DMS53 (cell line): ENCODE measurements around the gene MTCL1.

Experiments used
- DNase-seq: peaks from one replicate; lab custom pipeline; 2025; lab: John Stamatoyannopoulos, UW

MTCL1 gene

DNA sequence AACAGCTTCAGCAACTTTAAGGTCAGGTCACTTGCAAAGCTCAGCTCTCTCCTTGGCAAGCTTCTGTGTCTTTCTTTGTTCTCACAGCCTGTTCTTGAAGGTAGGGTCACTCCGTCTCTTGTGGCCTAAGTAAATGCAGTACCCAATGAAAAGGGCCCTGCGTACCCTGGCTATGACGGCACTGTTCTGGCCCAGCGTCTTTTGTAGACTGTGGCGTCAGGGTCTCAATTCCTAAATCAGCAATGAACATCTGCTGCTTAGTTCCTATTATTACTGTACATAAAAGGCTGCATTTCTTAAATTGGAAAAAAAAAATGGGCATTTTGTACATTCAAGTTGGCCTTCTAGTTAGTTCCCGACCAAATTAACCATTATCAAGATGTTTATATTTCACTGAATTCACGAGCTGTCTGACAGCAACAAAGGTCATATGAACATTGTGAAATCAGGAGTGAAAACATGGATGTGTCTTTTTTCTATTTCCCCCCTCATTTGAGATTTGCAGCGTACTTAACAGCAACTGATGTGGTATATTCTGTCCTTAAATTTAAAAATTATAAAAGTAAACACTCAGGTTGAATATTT, 17.0 kb upstream of the MTCL1 start:
- DNase-seq: no peak

DNA sequence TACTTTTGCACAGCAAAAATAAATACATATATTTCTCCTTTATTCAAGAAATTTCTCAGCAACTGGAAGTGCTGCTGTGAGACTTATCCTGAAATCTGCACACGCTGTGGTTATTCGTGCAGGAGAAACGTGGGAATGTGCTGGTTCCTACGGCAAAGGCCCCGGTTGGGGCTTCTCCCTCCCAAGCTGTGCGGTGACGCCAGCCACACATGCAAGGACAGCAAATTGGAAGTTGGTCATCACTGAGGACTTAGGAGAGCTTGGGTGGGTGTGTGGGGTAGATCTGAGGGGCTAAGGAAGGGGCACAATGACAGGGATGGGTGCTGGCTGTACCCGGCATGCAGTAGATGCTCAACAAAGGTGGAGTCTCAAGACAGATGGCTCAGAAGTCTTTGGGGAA, 16.5 kb upstream of the MTCL1 start:
- no peak for DNase-seq

DNA sequence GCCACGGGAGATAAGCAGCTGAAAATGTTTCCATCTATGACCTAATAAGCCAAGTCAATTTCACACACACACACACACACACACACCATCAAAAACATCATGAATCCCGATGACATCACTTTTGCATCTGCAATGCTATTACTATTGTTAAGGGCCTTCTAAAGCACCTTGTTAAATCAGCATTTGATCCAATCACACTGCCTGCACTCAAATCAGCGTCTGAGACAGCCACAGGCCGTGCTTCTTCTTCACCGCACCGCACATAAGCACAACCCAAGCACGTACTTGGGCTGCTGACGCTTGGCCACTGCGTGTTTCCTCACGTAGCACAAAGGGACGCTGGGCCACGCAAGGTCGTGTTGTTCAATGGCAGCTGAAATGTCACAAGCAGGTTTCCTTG, 15.8 kb upstream of the MTCL1 start:
- no peak for DNase-seq

DNA sequence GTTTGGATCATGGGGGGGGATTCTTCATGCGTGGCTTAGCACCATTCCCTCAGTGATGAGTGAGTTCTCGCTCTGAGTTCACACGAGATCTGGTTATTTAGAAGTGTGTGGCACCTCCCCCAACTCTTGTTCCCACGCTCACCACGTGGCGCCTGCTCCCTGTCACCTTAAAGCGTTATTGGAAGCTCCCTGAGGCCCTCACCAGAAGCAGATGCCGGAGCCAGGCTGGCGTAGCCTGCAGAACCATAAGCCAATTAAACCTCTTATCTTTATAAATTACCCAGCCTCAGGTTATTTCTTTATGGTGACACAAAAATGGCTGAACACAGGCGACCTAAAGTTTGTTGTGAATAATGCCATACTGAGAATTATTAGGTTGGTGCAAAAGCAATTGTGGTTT, 10.5 kb upstream of the MTCL1 start:
- DNase-seq: no peak

DNA sequence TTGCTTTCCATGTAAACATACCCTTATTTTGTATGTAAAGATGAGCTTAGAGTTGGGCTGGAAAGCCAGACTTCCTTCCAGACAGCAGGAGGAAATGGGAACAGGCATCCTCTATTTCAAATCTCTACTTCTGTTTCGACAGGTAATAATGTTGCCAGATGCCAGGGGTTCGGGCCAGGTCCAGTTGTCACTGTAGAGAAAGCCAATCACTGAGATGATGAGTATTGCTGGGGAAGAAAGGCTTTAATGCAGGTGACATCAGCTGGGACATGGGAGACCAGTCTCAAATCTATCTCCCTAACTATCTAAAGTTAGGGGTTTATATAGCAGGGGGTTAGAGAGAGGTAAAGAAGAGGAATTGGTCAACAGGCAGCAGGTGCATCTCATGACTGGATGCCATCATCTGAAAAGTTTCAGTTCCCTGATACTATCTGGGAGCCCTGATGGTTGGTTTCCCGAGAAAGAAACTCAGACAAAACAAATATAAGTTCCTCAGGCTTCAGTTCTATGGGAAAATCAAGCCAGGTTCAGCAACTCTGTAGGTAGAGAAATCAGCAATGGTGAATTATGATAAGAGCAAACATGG, 9.3 kb upstream of the MTCL1 start:
- no peak for DNase-seq

DNA sequence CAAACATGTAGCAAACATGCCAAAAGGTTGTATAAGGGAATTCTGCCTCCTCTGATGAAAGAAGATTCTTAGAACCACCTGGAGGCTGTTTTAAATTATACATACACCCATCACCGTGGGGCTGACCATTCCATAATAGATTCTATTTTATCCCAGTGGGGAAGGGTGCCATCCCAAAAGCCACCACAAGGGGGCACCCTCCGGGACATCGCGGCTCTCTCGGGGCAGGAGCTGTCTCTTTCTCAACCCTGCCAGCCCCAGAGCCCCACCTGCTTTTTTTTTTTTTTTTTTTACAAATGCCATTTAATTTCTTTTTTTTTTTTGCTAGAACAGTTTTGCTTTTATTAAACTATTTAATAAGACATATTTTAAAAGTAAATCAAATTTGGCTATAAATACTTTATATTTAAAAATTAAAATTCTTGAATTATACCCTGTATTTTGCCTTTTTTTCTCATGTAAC, 8.6 kb upstream of the MTCL1 start:
- DNase-seq: peak; percentile 87

DNA sequence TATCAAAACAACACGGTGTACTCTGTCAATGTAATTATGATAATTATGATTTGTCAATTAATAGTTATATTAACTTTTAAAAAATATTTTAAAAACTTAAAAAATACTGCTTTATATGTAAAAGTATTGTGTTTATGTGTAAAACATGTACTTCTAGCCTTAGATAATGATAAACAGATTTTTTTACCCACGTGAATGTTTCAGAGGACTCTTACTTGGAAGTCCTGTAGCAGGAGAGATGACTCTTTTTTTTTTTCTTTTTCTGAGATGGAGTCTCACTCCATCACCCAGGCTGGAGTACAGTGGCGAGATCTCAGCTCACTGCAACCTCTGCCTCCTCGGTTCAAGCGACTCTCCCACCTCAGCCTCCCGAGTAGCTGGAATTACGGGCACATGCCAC, 6.2 kb upstream of the MTCL1 start:
- DNase-seq: no peak

DNA sequence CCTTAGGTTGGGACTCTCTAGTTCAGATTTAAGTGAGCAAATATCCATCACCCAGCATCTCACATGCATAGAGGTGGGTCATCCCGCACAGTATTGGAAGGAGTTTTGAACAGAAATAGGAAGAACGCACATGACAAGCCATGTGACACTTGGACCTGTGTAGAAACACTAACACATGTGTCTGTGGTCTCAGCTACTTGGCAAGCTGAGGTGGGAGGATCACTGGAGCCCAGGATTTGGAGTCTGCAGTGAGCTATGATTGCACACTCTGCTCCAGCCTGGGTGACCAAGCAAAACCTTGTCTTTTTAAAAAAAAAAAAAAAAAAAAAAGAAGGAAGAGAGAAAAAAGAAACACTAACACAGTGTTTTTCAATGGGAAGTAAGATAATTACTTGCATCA, 5.4 kb upstream of the MTCL1 start:
- DNase-seq: no peak

DNA sequence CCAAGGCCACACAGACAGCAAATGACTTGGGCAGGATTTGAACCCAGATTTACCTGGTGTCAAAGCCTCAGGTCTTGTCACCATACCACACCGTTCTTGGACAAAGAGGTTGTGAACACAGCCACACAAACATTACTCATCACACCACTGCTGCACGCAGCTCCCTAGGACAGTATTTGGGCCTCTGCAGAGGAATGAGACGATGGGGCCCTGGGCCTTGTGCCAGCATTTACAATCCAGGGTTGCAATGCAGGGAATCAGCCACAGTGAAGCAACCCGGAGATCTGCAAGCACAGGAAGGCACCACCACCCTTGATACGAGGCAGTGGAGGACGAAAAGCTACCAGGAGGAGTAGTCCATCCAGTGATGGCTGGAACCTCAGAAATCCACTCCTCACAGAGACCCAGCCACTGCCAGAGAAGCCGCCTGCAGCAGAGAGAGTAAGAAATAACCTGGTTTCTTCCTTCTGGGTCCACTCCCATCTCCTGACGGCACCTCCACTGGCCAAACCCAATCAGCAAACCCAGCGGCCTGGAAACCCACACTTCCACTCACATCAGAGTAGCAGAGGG, 3.7 kb upstream of the MTCL1 start:
- DNase-seq: no peak

DNA sequence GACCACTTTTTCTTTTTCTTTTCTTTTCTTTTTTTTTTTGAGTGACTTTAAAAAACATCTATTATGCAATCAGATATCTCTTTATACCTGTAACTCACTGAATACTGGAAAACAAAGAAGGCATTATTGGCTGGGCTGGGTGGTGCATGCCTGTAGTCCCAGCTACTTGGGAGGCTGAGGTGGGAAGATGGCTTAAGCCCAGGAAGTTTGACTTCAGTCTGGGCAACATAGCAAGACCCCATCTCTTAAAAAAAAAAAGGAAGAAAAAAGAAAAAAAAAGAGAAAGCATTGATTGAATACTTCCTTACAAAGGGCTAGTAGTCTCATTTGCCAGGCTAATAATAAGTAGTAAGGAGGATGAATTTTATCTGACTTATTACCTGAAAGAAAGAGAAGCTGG, 2.7 kb upstream of the MTCL1 start:
- no peak for DNase-seq

DNA sequence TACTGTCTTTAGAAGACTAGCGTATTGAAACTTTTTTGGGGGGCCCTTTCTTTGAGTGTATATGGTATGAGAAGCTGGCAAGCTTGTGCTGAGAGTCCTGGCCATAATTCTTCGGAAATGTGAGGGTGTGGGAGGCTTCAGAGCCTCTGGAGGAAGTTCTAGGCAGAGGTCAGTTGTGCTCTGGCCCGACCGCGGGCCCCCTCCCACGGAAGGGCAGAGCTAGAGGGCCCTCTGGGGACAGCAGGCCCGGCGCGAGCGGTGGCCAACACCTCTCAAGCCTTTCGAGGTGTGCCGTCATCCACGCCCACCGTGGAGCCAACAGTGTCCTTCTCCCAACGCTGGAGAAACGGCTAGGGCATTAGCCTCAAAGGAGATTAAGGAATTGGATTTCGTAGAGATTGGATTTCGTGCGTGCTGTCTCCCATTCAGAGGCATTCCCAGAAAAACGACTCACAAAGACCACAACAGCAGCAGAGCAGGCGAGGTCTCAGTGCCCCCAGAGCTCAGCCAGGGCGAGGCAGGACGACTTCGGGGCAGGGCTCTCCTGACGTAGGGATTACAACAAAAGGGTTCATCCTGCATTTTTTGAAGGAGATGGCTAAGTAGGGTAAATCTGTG, 2.2 kb upstream of the MTCL1 start:
- DNase-seq: no peak

DNA sequence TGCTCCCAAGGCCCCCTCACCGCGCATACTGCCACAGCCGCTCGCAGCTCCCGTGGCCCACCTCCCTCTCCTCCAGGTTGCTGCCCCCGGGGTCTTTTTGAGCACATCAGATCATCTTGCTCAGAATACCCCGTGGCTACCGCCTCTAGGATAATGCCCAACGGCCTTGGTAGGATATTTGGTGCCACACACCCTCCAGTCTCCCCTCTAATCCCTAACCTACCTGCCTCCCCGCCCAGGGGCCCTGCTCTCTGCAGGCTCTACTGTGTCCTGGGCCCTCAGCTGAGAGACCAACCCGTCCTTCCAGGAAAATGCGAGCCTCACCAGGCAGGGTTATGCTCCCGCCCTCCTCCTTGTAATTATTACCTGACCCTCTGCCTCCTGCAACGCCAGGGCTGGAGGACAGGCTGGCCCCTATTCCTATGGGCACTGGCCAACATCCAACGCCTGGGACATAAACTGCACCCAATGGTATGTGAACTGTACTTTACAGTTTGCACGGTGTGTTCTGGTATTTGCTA, 1.5 kb upstream of the MTCL1 start:
- no peak for DNase-seq

DNA sequence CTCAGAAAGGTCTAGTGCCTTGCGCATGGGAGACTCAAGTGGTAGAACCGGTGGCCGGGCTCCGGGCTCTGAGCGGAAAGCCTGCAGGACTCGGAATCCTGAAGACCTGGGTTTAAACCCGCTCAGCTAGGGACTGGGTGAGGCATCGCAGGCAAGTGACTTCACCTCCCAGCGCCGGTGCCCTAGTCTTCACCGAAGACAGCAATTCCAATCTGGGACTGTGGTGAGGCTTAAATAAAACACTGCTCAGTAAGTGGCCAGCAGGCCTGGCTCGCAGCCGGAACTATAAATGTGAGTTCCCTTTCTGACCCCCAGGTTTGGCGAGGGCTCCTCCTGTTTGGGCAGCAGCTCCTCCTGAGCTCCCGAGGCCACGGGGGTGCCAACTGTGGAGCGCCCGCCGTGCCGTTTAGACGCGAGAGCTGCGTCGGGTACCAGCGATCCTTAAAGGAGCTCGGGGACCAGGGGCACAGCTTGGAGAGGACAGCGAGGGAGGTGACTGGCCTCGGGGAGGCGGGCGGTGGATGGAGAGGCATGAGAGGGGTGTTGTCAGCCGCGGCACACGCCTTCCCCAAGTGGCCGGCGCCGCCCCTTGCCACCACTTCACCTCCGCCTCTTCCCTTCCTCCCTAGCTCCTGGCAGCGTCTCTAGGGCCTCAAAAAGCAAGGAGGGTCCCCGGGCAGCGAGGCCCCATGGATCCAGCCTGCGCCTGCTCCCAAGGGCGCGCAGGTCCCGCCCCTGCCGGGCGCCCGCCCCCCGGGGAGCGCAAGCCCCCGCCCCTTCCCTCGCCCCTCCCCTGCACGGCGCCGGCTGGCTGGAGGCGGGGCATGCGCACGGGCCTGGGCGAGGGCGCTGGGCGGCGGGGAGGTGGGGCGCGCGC, 757 bp upstream of the MTCL1 start:
- DNase-seq: peak; percentile 99

DNA sequence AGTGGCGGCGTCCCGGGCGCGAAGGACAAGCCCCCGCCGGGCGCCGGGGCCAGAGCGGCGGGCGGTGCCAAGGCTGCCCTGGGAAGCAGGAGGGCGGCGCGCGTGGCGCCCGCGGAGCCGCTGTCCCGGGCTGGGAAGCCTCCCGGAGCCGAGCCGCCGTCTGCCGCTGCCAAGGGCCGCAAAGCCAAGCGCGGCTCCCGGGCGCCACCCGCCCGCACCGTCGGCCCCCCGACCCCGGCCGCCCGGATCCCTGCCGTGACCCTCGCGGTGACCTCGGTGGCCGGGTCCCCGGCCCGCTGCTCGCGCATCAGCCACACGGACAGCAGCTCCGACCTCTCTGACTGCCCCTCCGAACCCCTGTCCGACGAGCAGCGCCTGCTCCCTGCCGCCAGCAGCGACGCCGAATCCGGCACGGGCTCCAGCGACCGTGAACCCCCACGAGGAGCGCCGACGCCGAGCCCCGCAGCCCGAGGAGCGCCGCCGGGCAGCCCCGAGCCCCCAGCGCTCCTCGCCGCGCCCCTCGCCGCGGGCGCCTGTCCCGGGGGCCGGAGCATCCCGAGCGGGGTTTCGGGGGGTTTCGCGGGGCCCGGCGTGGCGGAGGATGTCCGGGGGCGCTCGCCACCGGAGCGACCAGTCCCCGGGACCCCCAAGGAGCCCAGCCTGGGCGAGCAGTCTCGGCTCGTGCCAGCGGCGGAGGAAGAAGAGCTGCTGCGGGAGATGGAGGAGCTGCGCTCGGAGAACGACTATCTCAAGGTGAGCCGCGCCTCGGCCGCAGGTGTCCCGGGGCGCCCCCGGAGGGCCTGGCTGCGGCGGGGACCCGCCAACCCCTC, 820 bp downstream of the MTCL1 start:
- DNase-seq: peak; percentile 83

DNA sequence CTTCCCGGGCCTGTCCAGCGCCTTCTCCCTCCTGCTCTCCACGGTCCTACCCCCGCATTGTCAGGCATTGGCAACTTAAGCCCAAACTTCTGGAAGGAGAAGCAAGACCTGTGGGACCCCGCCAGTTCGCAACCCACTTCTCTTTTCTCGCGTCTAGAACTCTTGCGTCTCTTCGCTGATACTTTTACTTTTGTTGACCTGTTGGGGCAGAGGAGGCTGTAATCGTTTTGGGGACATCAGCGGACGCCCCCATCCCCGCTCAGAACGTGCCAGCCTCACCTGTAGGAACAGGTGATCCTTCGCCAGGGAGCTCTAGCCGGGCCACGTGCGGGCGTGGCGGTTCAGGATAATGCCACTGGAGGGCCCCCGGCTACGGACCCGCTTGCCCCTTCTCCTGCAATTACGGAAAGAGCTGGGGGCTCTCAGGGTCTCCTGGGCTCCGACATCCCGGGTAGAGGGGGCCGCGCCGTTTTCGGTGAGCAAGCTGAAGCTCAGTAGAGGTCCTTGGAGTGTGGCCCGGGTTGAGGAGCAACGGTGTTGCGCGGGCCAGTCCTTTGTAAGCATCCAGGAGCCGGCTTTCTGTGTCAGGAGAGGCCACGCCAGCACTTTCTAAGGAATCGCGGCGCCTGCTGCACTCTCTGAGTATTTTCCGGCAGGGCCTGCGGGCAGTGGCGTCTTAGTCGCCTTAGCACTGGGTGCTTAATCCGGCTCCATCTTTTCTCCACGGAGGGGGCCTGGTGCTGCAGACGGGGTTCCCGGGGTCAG, 1.6 kb downstream of the MTCL1 start:
- peak; percentile 88 for DNase-seq

DNA sequence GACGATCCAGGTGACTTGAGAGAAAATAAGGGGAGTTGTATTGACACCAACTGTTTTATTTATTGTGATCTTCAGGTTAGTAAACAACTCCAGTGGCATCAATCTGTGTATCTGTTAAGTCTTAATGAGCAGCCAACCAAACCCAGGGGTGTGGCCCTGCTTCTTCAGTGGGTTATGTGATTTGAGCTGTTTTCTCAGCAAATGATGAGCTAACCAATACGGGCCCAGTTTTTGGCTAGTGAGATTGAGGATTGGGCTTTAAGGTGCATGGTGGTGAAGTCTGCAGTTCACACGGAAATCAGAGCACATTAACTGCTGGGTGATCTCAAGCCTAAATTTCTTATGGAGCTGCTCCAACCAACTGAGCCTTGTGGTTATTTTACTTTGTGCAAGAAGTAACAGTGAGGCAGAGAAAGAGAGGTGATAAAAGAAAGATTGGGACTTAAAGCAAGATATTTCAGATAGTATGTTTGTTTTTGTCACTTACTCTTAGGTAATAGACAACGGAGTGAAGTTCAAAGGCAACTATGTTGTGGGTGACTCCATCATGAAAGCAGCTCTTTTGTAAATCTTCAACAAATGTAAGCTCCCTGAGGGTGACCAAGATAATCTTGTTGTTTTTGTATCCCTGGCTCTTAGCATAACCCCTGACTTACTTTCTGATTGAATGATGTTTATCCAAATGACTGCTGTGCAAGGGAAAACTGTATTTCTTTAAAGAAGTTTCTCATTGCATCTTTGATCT, 2.4 kb downstream of the MTCL1 start:
- DNase-seq: peak; percentile 49

DNA sequence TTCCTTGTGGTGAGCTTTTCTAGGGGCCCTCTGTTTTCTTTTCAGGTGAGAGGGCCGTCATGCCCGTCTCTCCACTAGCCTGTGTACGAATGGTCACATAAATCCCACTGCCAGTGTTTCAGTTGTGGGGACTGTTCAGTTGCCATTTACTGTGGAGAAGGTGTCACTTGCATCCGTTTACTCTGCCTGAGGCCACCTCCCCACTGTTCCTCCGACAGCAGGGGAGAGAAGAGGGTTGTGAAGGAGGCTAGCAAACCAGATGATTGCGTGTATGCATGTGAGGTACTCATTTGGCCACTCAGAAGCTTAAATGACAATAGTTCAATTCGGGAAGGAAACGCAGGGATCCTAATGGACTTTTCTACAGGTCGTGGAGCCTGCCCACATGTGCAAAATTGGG, 3.3 kb downstream of the MTCL1 start:
- DNase-seq: no peak

DNA sequence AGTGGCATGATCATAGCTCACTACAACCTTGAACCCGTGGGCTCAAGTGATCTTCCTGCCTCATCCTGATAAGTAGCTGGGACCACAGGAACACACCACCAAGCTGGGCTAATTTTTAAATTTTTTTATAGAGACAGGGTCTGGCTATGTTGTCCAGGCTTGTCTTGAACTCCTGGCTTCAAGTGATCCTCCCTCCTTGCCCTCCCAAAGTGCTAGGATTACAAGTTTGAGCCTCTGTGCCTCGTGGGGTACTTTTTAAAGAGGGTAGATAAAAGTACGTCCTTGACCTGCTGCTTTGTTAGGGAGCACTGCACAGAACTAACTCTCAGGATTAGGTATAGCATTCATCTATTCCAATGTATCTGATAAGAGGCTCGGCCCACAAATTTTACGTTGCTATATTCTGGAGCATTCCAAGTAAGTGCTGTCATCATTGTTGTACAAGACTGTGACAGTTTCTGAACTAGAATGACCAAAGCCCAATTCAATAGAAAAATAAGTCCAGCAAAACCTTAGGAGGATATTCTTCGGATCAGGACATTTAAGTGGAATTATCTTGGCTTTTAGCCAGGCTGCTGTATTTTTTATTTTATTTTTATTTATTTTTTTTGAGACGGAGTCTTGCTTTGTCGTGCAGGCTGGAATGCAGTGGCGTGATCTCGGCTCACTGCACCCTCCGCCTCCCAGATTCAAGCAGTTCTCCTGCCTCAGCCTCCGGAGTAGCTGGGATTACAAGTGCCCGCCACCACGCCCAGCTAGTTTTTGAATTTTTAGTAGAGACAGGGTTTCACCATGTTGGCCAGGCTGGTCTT, 4.1 kb downstream of the MTCL1 start:
- DNase-seq: no peak

DNA sequence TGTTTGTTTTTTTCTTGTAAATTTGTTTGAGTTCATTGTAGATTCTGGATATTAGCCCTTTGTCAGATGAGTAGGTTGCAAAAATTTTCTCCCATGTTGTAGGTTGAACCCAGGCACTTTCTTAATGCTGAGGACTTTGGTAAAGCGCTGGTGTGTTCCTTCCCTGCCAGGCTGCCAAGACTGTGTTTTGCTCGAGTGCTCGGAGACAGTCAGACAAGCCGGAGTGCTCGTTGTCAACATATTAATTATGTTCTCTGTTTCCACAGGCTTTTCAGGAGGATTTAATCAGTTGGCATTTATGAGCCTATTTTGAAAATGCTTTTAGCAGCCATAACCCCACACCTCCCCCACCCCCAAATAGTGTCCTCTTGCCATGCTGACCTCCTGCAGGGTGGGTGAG, 6.4 kb downstream of the MTCL1 start:
- DNase-seq: no peak
